ENCODE measurements around the gene SEPTIN1.
A peak's percentile ranks its signal among the peaks of the same experiment; 100 is the strongest.
"Not testable (repeated sequence)": the region's sequence is repeated elsewhere in the genome, so short reads cannot be mapped to it uniquely, and the experiment has no call there.

Gene SEPTIN1

GRCh38 chr16:30342751-30343490, 39.4 kb downstream of the SEPTIN1 start:
- no peak overlapping the region for H3K4me3 ChIP-seq (ENCODE audit: low read depth, low read length)

GRCh38 chr16:30341971-30342370, 40.4 kb downstream of the SEPTIN1 start:
- H3K4me3 ChIP-seq (ENCODE audit: low read depth, low read length); DNase-seq (ENCODE audit: low read depth): not testable (repeated sequence)

More at GRCh38 chr16:30342751-30343490, 39.4 kb downstream of the SEPTIN1 start:
- TF ChIP-seq, protein P1, sequence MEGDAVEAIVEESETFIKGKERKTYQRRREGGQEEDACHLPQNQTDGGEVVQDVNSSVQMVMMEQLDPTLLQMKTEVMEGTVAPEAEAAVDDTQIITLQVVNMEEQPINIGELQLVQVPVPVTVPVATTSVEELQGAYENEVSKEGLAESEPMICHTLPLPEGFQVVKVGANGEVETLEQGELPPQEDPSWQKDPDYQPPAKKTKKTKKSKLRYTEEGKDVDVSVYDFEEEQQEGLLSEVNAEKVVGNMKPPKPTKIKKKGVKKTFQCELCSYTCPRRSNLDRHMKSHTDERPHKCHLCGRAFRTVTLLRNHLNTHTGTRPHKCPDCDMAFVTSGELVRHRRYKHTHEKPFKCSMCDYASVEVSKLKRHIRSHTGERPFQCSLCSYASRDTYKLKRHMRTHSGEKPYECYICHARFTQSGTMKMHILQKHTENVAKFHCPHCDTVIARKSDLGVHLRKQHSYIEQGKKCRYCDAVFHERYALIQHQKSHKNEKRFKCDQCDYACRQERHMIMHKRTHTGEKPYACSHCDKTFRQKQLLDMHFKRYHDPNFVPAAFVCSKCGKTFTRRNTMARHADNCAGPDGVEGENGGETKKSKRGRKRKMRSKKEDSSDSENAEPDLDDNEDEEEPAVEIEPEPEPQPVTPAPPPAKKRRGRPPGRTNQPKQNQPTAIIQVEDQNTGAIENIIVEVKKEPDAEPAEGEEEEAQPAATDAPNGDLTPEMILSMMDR (IDR thresholded peaks at IDR 0.05; ENCODE audit: low read depth, low read length, missing control alignments): no peak
- DNase-seq (ENCODE audit: low read depth): no peak

DNA sequence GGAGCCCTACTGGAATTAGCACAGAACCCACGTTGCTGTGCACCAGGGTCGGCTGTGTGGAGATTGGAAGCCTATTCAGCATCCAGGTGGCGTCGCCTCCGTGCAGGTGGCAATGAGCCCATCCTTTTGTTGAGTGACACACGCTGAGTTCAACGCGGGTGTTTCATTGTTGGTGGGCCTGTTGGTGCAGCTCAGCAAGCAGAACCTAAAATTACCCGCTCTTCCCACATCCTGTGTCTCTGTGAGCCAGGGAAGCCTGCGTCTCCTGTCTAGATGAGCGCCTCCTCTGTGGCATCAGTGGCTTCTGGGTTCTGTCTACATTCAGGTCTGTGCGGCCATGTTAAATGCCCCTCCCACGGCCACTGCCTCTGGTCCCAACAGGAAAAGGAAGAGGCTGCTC, 41.7 kb downstream of the SEPTIN1 start:
- TF ChIP-seq, protein P1 (IDR thresholded peaks at IDR 0.05; ENCODE audit: low read depth, low read length, missing control alignments): no peak
- DNase-seq (ENCODE audit: low read depth): no peak
- H3K4me3 ChIP-seq (ENCODE audit: low read depth, low read length): no peak overlapping the region

GRCh38 chr16:30338715-30339114, 43.6 kb downstream of the SEPTIN1 start:
- not testable (repeated sequence) for H3K4me3 ChIP-seq (ENCODE audit: low read depth, low read length); DNase-seq (ENCODE audit: low read depth)

DNA sequence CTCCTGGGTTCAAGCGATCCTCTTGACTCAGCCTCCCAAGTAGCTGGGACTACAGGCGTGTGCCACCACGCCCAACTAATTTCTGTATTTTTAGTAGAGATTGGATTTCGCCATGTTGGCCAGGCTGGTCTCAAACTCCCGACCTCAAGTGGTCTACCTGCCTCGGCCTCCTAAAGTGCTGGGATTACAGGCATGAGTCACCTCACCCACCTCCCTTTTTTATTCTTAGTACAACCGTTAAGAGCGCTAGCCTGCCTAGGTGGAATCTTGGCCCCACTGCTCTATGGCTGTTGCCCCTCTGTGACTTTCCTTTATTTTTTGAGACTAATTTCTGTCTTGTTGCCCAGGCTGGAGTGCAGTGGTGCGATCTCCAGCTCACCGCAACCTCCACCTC, 44.4 kb downstream of the SEPTIN1 start:
- H3K4me3 ChIP-seq (ENCODE audit: low read depth, low read length); DNase-seq (ENCODE audit: low read depth): not testable (repeated sequence)

DNA sequence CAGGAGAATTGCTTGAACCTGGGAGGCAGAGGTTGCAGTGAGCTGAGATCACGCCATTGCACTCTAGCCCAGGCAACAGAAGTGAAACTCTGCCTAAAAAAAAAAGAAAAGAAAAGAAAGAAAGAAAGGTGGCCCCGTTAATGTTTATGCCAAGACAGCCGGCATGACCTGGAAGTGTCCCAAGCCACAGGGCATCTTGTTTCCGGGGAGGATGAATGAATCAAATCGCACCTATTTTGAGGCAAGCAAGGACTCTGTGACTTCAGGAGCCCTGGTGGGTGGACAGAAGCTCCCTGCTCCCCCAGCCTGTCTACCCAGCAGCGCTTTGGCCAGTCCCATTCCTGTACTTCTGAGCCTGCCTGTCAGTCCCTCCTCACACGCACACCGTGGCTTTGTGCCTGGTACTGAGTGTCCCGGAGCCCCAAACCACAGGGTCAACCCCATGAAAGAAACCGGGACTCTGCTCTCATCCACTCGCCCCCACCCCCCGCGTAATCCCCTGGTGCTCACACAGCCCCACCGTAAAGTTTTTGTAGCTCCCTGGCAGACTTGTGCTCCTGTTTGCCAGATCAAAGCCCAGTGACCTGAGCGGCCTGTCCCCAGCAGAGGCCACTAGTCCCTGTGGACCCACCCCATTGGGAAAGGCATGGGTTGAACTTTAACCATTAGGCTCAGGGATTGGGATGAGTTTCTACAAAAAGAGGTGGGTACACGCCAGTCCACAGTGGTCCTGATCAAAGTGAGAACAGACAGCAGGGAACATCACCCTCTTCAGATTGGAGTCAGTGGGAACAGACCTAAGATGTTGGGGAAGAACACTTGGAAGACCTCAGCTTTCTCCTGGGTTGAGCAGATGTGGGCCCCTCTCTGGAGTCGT, 46.5 kb downstream of the SEPTIN1 start:
- H3K4me3 ChIP-seq (ENCODE audit: low read depth, low read length): peak overlapping the region; percentile 84
- TF ChIP-seq, protein P1 (IDR thresholded peaks at IDR 0.05; ENCODE audit: low read depth, low read length, missing control alignments): no peak
- DNase-seq (ENCODE audit: low read depth): no peak

DNA sequence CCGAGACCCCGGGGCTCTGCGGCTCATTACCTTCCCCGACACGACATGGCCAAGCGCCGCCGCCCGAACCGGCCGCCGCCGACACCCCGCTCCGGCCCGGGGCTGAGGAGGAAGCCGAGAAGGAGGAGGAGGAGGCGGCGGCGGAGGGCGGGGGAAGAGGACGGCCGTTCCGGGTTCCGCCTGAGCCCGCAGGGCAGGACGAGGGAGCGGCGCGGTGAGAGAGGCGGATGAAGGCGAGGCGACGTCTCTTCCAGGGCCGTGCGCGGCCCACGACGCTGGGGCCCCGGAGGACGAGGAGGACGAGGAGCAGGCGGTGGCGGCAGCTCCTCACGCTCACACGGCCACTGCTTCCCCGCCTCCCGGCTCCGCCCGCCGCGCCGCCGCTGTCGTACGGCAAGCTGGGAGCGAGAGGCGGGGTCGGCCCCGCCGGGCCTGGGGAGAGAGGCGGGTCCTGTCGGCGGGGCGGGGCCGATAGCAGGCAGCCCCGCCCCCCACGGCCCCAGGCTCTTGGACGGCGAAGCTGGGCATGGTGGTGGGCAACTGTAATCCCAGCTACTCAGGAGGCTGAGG, 47.2 kb downstream of the SEPTIN1 start:
- not testable (repeated sequence) for DNase-seq (ENCODE audit: low read depth)
- peak overlapping the region; percentile 84 for H3K4me3 ChIP-seq (ENCODE audit: low read depth, low read length)

DNA sequence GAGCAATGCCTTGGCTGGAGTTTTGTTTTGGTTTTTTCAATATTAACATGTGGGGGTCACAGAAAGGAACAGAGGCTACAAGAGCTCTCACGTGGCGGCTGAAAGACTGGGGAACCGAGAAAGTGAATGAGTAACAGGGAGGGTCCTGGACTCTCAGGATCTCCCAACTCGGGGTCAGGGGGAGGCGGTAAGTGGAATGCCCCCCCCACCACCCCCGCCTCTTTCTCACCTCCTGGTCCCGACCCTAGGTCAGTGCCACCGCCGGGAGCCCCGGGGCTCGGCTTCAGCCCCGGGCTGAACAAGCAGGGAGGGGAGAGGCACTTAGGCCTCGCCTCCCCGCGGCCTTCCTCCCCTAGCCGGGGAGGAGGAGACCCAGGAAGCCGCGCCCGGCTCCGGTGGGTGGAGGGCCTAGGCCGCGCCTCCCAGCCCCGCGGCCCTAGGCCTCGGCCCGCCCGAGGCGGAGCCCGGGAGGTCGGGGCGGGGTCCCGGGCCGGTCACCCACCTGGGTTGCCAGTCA, 47.8 kb downstream of the SEPTIN1 start:
- DNase-seq (ENCODE audit: low read depth): not testable (repeated sequence)
- H3K4me3 ChIP-seq (ENCODE audit: low read depth, low read length): peak overlapping the region; percentile 84
